ENCODE results near the gene PRRG2.

- TF ChIP-seq CTCF (conservative IDR thresholded peaks at IDR 0.05 in 1 of 2, IDR thresholded peaks at IDR 0.05 in 1 of 2; ENCODE audit: extremely low read depth in 1 of 2, insufficient read depth in 1 of 2, low read depth in 1 of 2, low read length in 2 of 2) (no peak), EZH2 (IDR thresholded peaks at IDR 0.05; ENCODE audit: borderline replicate concordance, low read length) (no peak)
Observed at GRCh38 chr19:49565261-49565660, 15.9 kb upstream of the PRRG2 start.

Measured in mammary epithelial cell (primary cell).